Natural killer cell treated with Interleukin-12 subunit alpha and Interleukin-12 subunit beta and Interleukin-15 and Interleukin-18, amount 100 ng/mL, for 72 hours (primary cell): ENCODE data around the gene CRTC2. TPM values are rescaled to one million over a fixed set of nuclear protein-coding genes. Genes with fewer than 3 reads are reported as not detected.

Experiments used
- ATAC-seq, 2 donors: fragments of 150-1000 bp; cut with Tn5 transposase in 1 of 2; sonication (Bioruptor Pico), chemical (Tn5 transposase) in 1 of 2; 2 replicates each; pipeline ENCODE4 v1.10.0; 2021
- DNase-seq: peaks from one replicate; pipeline ENCODE4 v3.0.0; 2022; ENCODE audit warnings: low spot score
- H3K27ac Mint-ChIP-seq, 2 donors: 1 replicate in 1 of 2; 2 replicates in 1 of 2; pipeline ENCODE4 v1.8.0; 2022; ENCODE audit warnings: mixed read lengths in 2 of 2, mild to moderate bottlenecking in 1 of 2, moderate library complexity in 1 of 2
- H3K27me3 Mint-ChIP-seq, 2 donors: 1 replicate in 1 of 2; 2 replicates in 1 of 2; pipeline ENCODE4 v1.8.0; 2022; ENCODE audit warnings: mixed read lengths in 2 of 2
- H3K36me3 Mint-ChIP-seq: one replicate; pipeline ENCODE4 v1.8.0; 2022; ENCODE audit warnings: mixed read lengths
- H3K4me1 Mint-ChIP-seq, 2 donors: 1 replicate in 1 of 2; 2 replicates in 1 of 2; pipeline ENCODE4 v1.8.0; 2022; ENCODE audit warnings: low read depth in 2 of 2, mixed read lengths in 2 of 2, mild to moderate bottlenecking in 1 of 2
- H3K4me3 Mint-ChIP-seq: one replicate; pipeline ENCODE4 v1.8.0; 2022; ENCODE audit warnings: mixed read lengths
- H3K9me3 Mint-ChIP-seq: 2 replicates; pipeline ENCODE4 v1.8.0; 2022; ENCODE audit warnings: mixed read lengths
- total RNA-seq, 2 donors: library from RNA; stranded (reverse); gene quantifications; one replicate each; pipeline ENCODE4 v1.2.3, GENCODE V29; 2022

Gene CRTC2
- total RNA-seq, 2 donors from 2014 or later, result 103 to 129 TPM

DNA sequence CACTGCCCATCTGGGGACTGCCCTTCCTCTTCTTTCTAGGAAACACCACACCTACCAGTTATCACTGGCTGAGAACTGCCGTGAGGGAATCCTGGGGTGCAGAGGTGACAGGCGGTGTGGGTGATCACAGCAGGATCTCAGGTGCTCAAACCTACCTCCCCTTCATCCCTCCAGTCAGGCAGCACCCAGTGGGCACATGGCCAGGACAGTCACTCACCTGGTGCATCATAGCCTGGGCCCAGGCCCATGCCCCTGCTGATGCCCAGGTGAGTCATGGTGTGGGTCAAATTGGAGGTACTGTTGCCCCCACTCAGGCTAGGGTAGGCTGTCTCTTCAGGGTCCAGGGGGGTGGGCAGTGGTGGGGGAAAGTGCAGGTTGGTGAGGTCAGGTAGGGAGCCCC lies 6.6 kb downstream of the CRTC2 start:
- DNase-seq, result no peak
- Mint-ChIP-seq H3K27me3 (no peaks in the 10 kb centered on the region), H3K27ac (peak overlapping the region in 1 of 2 donors; percentile 45), H3K36me3 (peaks cover 24% of the 10 kb centered on the region), H3K4me1 (peaks cover 38 to 43% of the 10 kb centered on the region in 2 donors), H3K4me3 (no peak overlapping the region), H3K9me3 (no peaks in the 10 kb centered on the region)
- no peak for ATAC-seq

DNA sequence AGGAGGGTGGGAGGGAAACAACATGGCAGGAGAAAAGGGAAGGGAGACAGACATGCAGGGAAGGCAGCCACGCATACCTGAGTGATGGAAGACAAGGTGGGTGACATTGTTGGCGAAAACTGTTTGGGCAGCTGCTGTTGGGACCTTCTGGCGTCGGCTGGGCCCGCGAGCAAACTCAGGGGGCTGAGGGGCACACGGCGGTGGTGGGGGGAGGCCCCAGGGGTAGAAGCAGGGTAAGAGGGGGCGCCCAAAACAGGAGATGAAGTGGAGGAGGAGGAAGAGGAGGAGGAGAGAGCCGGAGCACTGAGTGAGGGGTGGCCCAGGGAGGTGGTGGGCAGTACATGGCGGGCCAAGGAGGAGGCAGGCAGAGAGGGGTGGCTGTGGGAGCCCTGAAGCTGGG lies 7.2 kb downstream of the CRTC2 start:
- no peaks in the 10 kb centered on the region for H3K27me3 Mint-ChIP-seq

DNA sequence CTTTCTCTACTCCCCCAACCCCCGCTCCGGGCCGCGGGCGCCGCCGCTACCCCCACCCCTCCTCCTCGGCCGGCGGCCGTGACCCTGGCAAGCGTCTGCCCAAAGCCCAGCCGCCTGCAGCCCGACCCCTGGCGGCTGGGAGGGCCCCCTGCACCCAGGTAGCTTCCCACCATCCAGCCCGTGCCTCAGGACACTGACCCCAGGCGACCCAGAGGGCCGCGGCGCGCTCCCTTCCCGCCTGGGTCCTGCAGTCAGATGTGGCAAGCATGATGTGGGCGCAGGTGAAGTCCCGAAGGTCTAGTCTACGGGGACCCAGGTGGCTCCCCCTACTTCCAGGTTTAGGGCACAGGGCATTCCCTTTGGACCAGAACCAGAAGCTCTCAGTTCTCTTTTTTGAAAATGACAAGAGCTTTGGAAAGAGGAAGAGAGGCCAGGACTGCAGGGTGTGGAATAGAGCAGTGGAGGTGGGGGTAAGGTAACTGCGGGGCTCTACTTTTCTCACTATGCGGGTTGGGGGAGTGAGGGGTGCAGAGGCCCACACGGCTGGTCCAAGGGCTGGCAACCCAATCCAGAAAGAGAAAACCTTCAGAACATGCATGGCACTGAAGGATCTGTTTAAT lies 11.7 kb downstream of the CRTC2 start, which contains the start of gene DENND4B:
TSS of gene DENND4B (minus strand) at position 97 of the 620 bp plus-strand sequence. CDS start 2,344 bp downstream, outside the sequence.
- H3K4me3 Mint-ChIP-seq, result peak within 1 kb of the TSS; percentile 92
- H3K27ac Mint-ChIP-seq, result peak within 1 kb of the TSS; percentile 98
- H3K36me3 Mint-ChIP-seq, result peaks cover 23% of the 10 kb centered on the region
- no peaks in the 10 kb centered on the region for H3K27me3 Mint-ChIP-seq
- H3K4me1 Mint-ChIP-seq, result peaks cover 45 to 46% of the 10 kb centered on the region in 2 donors
- no peaks in the 10 kb centered on the region for H3K9me3 Mint-ChIP-seq
- DNase-seq (peak; percentile 87), ATAC-seq (peak; percentile 82 to 85)

More for the DNA sequence above, 7.2 kb downstream of the CRTC2 start:
- Mint-ChIP-seq H3K4me1 (peaks cover 34 to 38% of the 10 kb centered on the region in 2 donors), H3K9me3 (no peaks in the 10 kb centered on the region), H3K36me3 (peaks cover 24% of the 10 kb centered on the region), H3K27ac (peak overlapping the region in 1 of 2 donors; percentile 60), H3K4me3 (no peak overlapping the region)
- DNase-seq (no peak), ATAC-seq (no peak)

DNA sequence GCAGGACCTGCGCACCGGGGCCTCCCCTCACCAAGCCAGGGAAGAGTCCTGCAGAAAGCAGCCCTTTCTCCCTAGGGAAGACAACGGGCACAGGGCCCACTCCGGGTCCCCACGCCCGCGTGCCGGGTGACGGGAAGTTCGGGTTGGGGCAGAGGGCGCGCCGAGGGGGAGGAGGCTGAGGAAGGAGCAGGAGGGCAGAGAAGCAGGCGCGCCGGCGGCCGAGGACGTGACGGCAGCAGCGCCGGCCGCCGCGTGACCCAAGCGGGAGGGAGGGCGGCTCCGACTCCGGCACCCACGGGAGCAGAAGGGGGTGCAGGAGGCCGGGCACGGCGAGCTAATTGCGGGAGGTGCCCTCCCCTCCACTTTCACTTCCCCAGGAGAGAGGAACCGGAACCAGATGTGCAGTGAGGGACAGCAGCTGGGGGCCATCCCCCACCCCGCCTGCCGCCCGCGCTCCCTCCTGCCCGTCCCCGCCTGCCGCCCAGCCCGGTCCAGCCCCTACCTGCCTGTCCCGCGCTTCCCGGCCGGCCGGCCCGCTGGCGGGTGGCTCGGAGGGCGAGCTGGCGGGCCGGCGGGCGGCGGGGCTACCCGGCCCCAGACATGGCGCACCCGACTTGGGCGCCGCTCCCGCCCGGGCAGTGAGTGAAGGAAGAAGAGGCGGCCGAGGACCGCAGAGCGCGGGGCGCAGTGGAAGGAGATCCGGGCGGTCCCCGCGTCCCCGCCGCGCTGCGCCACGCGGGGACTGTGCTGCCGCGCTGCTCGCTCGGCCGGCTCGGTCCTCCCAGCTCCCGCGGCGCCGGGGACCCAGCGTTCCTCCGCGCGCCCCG lies 12.4 kb downstream of the CRTC2 start:
- Mint-ChIP-seq H3K9me3 (no peaks in the 10 kb centered on the region), H3K27me3 (no peaks in the 10 kb centered on the region), H3K27ac (peak overlapping the region; percentile 98), H3K4me1 (peaks cover 45 to 46% of the 10 kb centered on the region in 2 donors), H3K36me3 (peaks cover 21% of the 10 kb centered on the region), H3K4me3 (peak overlapping the region; percentile 92)
- DNase-seq (peak; percentile 89), ATAC-seq (peak; percentile 78 to 82)

DNA sequence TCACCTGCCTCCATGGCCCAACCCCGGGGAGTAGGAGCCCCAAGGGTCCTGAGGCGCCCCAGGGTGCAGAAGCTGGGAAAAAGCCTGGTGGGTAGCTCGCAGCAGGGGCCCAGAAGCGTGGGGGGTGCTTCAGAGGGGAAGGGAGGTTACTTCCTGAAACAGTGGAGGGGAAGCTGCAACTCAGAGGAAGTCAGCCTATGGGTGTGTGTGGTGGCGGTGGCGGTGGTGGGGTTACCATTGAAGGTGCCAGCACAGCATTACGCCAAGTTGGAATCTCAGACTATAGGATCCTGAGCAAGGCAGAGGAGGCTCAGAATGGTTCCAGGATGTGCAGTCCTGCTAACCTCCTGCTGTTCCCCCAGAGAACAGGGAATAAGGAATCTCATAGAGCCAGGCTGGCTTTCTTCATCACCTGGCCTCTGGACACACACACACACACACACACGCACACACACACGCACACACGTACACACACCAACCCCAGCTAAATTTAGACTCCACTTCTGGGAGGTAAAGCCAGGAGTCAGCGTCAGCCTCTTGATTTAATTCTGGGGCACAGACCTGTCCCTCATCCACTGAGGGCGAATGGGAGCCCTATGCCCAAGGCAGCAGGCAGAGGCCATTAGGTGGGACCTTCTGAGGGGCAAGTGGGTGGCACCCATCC lies 13.1 kb downstream of the CRTC2 start:
- Mint-ChIP-seq H3K27me3 (no peaks in the 10 kb centered on the region), H3K27ac (peak overlapping the region; percentile 98), H3K9me3 (no peaks in the 10 kb centered on the region), H3K4me1 (peaks cover 43 to 44% of the 10 kb centered on the region in 2 donors), H3K36me3 (peaks cover 17% of the 10 kb centered on the region), H3K4me3 (peak overlapping the region; percentile 92)
- ATAC-seq, result peak; percentile 82 to 84
- peak; percentile 90 for DNase-seq

DNA sequence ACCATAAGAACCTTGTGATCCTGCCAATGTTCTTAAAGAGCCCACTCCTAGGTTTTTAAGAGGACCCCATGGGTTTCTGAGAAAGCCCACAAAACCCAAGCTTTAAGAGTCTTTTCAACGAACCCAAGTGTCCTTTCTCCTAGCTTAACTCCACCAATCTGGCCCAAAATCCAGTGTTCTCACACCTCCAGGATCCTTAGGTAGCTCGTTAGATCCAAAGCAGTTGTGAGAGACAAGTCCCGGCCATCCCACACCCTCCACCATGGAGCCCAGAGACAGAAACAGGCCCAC lies 13.6 kb downstream of the CRTC2 start:
- Mint-ChIP-seq H3K27me3 (no peaks in the 10 kb centered on the region), H3K27ac (peak overlapping the region; percentile 98), H3K4me3 (peak overlapping the region; percentile 92), H3K36me3 (peaks cover 16% of the 10 kb centered on the region), H3K4me1 (peaks cover 40 to 44% of the 10 kb centered on the region in 2 donors), H3K9me3 (no peaks in the 10 kb centered on the region)
- ATAC-seq, result no peak
- no peak for DNase-seq

DNA sequence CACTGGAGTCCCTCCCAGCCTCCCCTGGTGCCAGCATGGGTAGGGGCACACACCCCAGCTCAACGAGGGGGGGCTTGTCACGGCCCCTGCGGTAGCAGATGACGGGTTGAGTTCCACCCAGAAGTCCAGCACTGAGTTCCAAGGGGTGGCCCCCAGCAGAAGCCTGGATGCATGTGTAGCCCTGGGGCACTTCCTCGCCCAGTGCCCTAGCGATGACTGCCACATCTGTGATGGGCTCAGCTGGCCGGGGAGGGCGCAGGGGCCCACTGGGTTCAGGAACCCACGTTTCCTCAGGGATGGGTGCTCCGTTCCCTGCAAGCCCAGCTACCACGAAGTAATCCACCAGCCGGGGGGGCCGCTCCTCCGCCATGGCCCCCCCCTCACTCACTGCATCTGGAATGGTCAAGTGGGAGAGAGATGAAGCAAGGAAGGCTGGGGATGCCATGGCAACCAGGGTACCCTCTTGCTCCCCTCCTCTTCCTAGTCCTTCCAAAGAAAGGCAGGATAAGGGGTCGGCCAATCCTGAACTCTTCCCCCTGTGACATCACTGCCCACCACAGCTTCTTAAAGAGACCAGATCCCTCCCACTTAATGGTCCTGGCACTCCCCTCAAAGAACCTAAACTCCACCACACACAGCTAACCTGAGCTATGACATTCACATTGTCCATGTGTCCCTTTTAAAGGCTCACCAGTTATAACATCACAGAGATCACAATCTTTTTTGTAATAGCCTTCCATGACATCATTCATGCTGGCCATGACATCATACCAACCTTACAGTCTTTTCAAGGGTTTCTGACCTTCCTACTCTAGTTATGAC lies 14.2 kb downstream of the CRTC2 start:
- Mint-ChIP-seq H3K9me3 (no peaks in the 10 kb centered on the region), H3K4me3 (peak overlapping the region; percentile 92)

DNA sequence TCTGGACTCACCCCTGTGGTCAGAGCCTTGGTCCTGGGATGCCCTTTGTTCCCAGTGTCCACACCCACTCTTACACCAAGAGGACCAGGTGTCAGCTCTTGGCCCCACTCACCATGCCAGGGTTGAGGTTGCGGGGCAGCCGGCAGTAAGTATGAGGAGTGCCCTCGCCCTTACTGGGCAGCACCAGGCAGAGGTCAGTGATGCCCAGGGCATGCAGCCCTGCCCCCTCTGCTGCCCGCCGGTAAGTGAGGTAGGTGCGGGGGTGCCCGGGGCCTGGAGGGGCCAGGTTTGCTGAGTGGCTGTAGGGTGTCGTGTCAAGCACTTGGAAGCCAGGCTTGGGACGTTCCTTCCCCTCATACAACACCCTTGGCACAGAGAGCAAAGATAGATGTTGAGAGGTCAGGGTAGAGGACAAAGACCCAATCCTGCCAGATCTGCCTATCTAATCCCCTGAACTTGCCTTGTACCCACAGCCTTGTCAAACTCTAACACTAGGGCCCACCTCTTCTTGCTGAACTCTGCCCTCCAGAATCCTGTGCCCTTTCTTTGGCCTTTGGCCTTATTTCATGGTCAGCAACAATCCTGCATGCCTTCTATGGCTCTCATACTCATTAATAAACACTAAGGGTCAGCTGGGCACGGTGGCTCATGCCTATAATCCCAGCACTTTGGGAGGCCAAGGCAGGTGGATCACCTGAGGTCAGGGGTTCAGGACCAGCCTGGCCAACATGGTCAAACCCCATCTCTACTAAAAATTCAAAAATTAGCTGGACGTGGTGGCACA lies 15.5 kb downstream of the CRTC2 start:
- peaks cover 40 to 49% of the 10 kb centered on the region in 2 donors for H3K4me1 Mint-ChIP-seq

More for the DNA sequence above, 14.2 kb downstream of the CRTC2 start:
- Mint-ChIP-seq H3K27ac (peak overlapping the region; percentile 98), H3K36me3 (peaks cover 16% of the 10 kb centered on the region), H3K4me1 (peaks cover 40 to 47% of the 10 kb centered on the region in 2 donors), H3K27me3 (no peaks in the 10 kb centered on the region)
- ATAC-seq (no peak), DNase-seq (no peak)

DNA sequence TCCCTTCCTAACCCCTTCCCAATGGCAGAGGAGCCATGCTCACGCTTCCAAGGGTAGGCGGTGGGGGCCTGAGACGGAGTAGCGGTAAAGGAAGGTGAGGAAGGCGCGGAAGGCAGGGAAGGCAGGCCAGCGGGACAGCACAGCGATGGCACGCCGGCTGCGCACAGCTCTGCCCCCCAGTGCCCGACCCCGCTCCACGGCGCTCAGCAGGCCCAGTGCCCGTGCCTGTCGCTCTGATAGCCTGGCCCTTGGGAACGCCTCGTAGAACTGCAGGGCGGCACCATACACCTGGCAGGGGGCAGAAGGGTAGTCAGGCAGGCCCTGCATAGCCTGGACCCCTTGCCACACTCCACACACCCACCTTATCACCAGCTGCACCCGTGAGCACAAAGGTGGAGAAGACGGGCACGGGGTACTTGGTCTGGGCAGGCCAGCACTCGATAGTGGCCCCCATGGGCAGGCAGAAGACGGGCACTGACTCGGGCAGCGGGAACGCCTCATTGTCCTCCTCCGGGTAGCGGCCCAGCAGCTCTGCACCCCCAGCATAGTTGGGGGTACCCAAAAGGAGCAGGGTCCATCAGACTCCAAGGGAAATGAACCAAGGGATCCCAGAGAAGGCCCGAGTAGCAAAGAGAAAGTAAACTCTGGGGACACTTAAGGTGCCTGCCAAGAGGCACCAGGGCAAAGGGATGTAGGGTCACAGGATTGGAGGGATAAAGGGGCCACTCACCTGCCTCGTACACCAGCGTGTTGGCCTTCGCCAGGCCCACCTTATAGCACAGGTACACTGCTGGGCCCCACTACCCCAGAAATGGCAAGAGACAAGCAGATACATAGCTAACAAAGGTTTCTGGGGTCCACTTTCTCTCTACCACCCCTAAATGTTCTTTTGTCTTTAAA lies 16.3 kb downstream of the CRTC2 start:
- Mint-ChIP-seq H3K36me3 (peaks cover 11% of the 10 kb centered on the region), H3K27ac (peak overlapping the region in 1 of 2 donors; percentile 98), H3K4me1 (peaks cover 44 to 57% of the 10 kb centered on the region in 2 donors), H3K27me3 (no peaks in the 10 kb centered on the region), H3K9me3 (no peaks in the 10 kb centered on the region), H3K4me3 (peak overlapping the region; percentile 15)
- ATAC-seq, result no peak
- no peak for DNase-seq

More for the DNA sequence above, 15.5 kb downstream of the CRTC2 start:
- ATAC-seq, result no peak
- Mint-ChIP-seq H3K36me3 (peaks cover 11% of the 10 kb centered on the region), H3K27me3 (no peaks in the 10 kb centered on the region), H3K27ac (peak overlapping the region; percentile 98), H3K4me3 (peak overlapping the region; percentile 15), H3K9me3 (no peaks in the 10 kb centered on the region)
- no peak for DNase-seq

DNA sequence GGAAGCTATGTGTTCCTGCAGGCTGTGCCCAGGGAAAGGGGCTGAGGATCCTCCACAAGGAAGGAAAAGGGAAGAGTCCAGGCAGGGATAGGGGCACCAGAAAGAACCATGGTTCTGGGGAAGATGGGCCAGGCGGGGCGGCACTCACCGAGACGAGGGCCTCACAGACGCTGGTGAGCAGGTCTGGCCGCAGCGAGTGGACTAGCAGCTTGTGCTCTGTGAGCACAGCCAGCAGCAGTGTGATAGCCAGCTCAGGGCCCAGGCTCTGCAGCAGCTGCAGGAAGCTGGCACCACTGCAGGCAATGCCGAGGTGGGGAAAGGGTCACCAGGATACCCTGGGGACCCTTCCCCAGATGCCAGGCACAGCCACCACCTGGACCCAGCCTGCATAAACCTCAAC lies 17.7 kb downstream of the CRTC2 start:
- Mint-ChIP-seq H3K9me3 (no peaks in the 10 kb centered on the region), H3K4me3 (no peak overlapping the region), H3K36me3 (peaks cover 12% of the 10 kb centered on the region), H3K4me1 (peaks cover 38 to 56% of the 10 kb centered on the region in 2 donors), H3K27ac (peak overlapping the region in 1 of 2 donors; percentile 75), H3K27me3 (no peaks in the 10 kb centered on the region)
- DNase-seq, result peak; percentile 46
- no peak for ATAC-seq

DNA sequence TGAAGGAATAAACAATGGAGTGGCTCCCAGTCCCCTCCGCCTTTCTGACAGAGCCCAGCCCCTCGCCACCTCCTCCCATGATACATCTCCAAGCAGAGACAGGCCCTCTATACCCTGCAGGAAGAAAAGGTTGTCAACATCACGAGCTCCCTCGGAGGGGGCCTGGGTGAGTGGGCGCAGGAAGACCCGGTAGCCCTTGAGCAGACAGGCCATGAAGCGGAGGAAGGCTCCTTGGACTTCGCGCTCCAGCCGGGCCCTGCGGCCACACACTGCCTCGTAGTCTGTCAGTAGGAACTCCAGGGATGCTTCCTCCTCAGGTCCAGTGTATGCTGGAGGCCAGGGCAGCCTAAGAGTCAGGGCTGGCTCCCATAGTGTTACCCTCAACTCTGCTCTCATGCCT lies 18.9 kb downstream of the CRTC2 start:
- DNase-seq (peak; percentile 28), ATAC-seq (no peak)
- H3K9me3 Mint-ChIP-seq, result no peaks in the 10 kb centered on the region
- H3K27ac Mint-ChIP-seq, result peak overlapping the region in 1 of 2 donors; percentile 75
- no peaks in the 10 kb centered on the region for H3K27me3 Mint-ChIP-seq
- H3K4me1 Mint-ChIP-seq, result peaks cover 32 to 49% of the 10 kb centered on the region in 2 donors
- peaks cover 16% of the 10 kb centered on the region for H3K36me3 Mint-ChIP-seq
- no peak overlapping the region for H3K4me3 Mint-ChIP-seq

DNA sequence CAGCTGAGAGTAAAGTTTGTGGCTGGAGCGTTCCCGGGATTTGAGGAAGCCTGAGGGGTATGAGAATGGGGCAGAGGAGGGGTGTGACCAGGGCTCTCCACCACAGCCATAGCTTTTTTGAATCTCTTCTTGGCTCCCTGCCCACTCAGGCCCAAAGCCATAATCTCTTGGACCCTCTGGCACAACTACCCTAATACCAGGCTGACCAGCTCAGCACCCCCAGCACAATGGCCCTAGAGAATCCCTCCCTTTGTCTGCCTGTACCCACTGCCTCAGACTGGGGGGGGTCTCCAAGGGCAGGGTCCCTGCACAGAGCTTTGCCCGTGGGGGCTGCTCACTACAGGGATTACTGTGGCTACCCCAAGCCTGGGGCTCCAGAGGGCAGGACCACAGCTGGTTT lies 19.4 kb downstream of the CRTC2 start:
- H3K9me3 Mint-ChIP-seq, result no peaks in the 10 kb centered on the region
- peaks cover 16% of the 10 kb centered on the region for H3K36me3 Mint-ChIP-seq
- peak overlapping the region in 1 of 2 donors; percentile 75 for H3K27ac Mint-ChIP-seq
- ATAC-seq (no peak), DNase-seq (peak; percentile 10)
- H3K4me1 Mint-ChIP-seq, result peaks cover 27 to 48% of the 10 kb centered on the region in 2 donors
- H3K27me3 Mint-ChIP-seq, result no peaks in the 10 kb centered on the region
- H3K4me3 Mint-ChIP-seq, result no peak overlapping the region
